GM21360 (cell line): ENCODE measurements around the gene RAD51AP1.
A peak's percentile ranks its signal among the peaks of the same experiment; 100 is the strongest.
"Not testable (repeated sequence)": the region's sequence is repeated elsewhere in the genome, so short reads cannot be mapped to it uniquely, and the experiment has no call there.

ENCODE experiments used
- ATAC-seq: cut with Tn5 transposase; IDR thresholded peaks from one replicate; pipeline ENCODE4 v1.9.1; 2021; ENCODE audit warnings: mild to moderate bottlenecking, moderate library complexity; ENCODE audit not compliant: unreplicated experiment

The RAD51AP1 gene

GRCh38 chr12:4538207-4539160 is at the start of gene RAD51AP1:
RAD51AP1 (plus strand) TSS chr12:4538890; CDS start chr12:4538940, 50 bp downstream.
- peak; percentile 85 for ATAC-seq

GRCh38 chr12:4489556-4489955 is 49.1 kb upstream of the RAD51AP1 start:
- no peak for ATAC-seq

- ATAC-seq = no peak
Observed at GRCh38 chr12:4490973-4491372, 47.7 kb upstream of the RAD51AP1 start.

GRCh38 chr12:4496145-4496838 is 42.4 kb upstream of the RAD51AP1 start:
- ATAC-seq = peak; percentile 66

GRCh38 chr12:4499186-4499585 is 39.5 kb upstream of the RAD51AP1 start:
- no peak for ATAC-seq

- no peak for ATAC-seq
Observed at GRCh38 chr12:4505376-4505986, 33.2 kb upstream of the RAD51AP1 start.

- ATAC-seq = no peak
Observed at GRCh38 chr12:4506430-4506829, 32.3 kb upstream of the RAD51AP1 start.

- peak; percentile 92 for ATAC-seq
Observed at GRCh38 chr12:4506870-4507269, 31.8 kb upstream of the RAD51AP1 start.

GRCh38 chr12:4508503-4508902 is 30.2 kb upstream of the RAD51AP1 start:
- not testable (repeated sequence) for ATAC-seq

- not testable (repeated sequence) for ATAC-seq
Observed at GRCh38 chr12:4509269-4509668, 29.4 kb upstream of the RAD51AP1 start.

GRCh38 chr12:4518106-4518728 is 20.5 kb upstream of the RAD51AP1 start:
- no peak for ATAC-seq

- ATAC-seq = not testable (repeated sequence)
Observed at GRCh38 chr12:4523443-4523842, 15.2 kb upstream of the RAD51AP1 start.

GRCh38 chr12:4526923-4527546 is 11.7 kb upstream of the RAD51AP1 start:
- no peak for ATAC-seq

- no peak for ATAC-seq
Observed at GRCh38 chr12:4530160-4530559, 8.5 kb upstream of the RAD51AP1 start.

- ATAC-seq = no peak
Observed at GRCh38 chr12:4530982-4531586, 7.6 kb upstream of the RAD51AP1 start.

- ATAC-seq = no peak
Observed at GRCh38 chr12:4535092-4535491, 3.6 kb upstream of the RAD51AP1 start.

GRCh38 chr12:4535871-4536270 is 2.8 kb upstream of the RAD51AP1 start:
- ATAC-seq = no peak

- no peak for ATAC-seq
Observed at GRCh38 chr12:4539167-4539870, 629 bp downstream of the RAD51AP1 start.

- ATAC-seq = no peak
Observed at GRCh38 chr12:4540170-4540569, 1.5 kb downstream of the RAD51AP1 start.
